ENCODE results near the gene TNP1. TPM values are rescaled to one million over a fixed set of nuclear protein-coding genes. Genes with fewer than 3 reads are reported as not detected.

The TNP1 gene
- polyA plus RNA-seq, 3 donors, result not detected

DNA sequence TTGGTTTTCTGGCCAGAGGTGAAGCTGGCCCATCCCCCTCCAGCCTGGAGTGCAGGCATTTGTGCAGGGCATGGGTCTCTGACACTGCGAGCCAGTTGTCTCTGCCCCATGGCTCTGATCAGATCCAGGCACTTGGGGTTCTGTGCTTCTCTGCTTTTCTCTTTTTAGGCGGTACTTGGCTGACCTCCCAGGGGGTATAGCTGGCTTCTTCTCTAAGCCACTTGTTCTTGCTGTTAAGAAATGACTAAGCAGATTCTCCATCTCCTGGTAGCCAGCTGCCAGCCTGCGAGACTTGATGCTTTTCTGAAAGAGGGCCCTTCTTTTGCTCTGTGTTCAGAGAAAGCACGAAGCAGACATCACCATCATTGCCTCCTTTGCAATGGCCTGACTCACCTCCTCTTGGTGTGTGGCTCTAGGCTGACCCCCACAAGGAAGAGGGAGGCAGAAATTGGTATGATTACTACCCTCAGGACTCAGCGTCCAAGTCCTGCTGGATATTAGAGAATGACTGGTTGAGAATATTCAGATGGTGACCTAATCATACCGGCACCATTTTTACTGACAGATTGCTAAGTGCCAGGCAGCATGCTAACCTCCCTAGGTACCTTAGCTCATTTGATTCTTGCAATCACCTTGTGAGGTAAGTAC, 32.7 kb downstream of the TNP1 start:
- 50% methylated on average over 2 of the region's 6 CpGs for WGBS (ENCODE audit: insufficient coverage)
- H3K4me3 Mint-ChIP-seq, result no peak overlapping the region
- no peak overlapping the region for H3K27ac Mint-ChIP-seq

GRCh38 chr2:216822470-216822869, 37.4 kb downstream of the TNP1 start:
- H3K9me3 ChIP-seq (replicated peaks in 1 of 2; ENCODE audit: control insufficient read depth in 1 of 2, insufficient read depth in 1 of 2, low read length in 2 of 2), result no peaks in the 10 kb centered on the region
- intact Hi-C loops (cut with micrococcal nuclease), result no loop called here
- no peak overlapping the region for H3K27ac ChIP-seq (ENCODE audit: low read depth in 1 of 2, low read length in 2 of 2)
- no peaks in the 10 kb centered on the region for H3K27me3 ChIP-seq (ENCODE audit: control insufficient read depth in 2 of 2, insufficient read depth in 2 of 2, low read length in 2 of 2)
- Mint-ChIP-seq H3K4me1 (no peaks in the 10 kb centered on the region), H3K27ac (no peak overlapping the region), H3K36me3 (no peaks in the 10 kb centered on the region), H3K9me3 (peaks cover 0 to 6% (median 0%) of the 10 kb centered on the region in 7 donors), H3K27me3 (ENCODE audit: low read depth in 3 of 3) (peaks cover 1 to 6% (median 5%) of the 10 kb centered on the region in 3 donors), H3K4me3 (no peak overlapping the region)
- H3K4me2 ChIP-seq (replicated peaks; ENCODE audit: extremely low read depth, low read length, poor library complexity, severe bottlenecking), result no peak overlapping the region
- no peak overlapping the region for H2AFZ ChIP-seq (ENCODE audit: insufficient read depth, low read depth, low read length, poor library complexity, severe bottlenecking)
- TF ChIP-seq CTCF (IDR thresholded peaks at IDR 0.05), result no peak
- no peaks in the 10 kb centered on the region for H3K79me2 ChIP-seq (ENCODE audit: insufficient read depth, low read length)
- DNase-seq, result no peak
- no peaks in the 10 kb centered on the region for H3K4me1 ChIP-seq (ENCODE audit: control insufficient read depth in 1 of 2, insufficient read depth in 2 of 2, low read length in 2 of 2)
- H3K36me3 ChIP-seq (replicated peaks in 1 of 2; ENCODE audit: control insufficient read depth in 1 of 2, insufficient read depth in 2 of 2, low read length in 2 of 2), result no peaks in the 10 kb centered on the region
- H3K4me3 ChIP-seq (replicated peaks in 1 of 3; ENCODE audit: low read depth in 2 of 3, low read length in 3 of 3), result no peak overlapping the region
- H4K20me1 ChIP-seq (ENCODE audit: insufficient read depth, low read length), result no peaks in the 10 kb centered on the region
- H3K9ac ChIP-seq (ENCODE audit: insufficient read depth, low read length, poor library complexity, severe bottlenecking), result no peak overlapping the region
- WGBS (ENCODE audit: insufficient coverage), result no CpG with 5 or more reads among the region's 1 CpG

More for the DNA sequence above, 32.7 kb downstream of the TNP1 start:
- DNase-seq, result no peak
- Histone ChIP-seq H3K9me3 (replicated peaks in 1 of 2; ENCODE audit: control insufficient read depth in 1 of 2, insufficient read depth in 1 of 2, low read length in 2 of 2) (no peaks in the 10 kb centered on the region), H3K4me3 (replicated peaks in 1 of 3; ENCODE audit: low read depth in 2 of 3, low read length in 3 of 3) (no peak overlapping the region), H3K36me3 (replicated peaks in 1 of 2; ENCODE audit: control insufficient read depth in 1 of 2, insufficient read depth in 2 of 2, low read length in 2 of 2) (no peaks in the 10 kb centered on the region), H3K9ac (ENCODE audit: insufficient read depth, low read length, poor library complexity, severe bottlenecking) (no peak overlapping the region), H3K27ac (ENCODE audit: low read depth in 1 of 2, low read length in 2 of 2) (no peak overlapping the region), H3K4me2 (replicated peaks; ENCODE audit: extremely low read depth, low read length, poor library complexity, severe bottlenecking) (no peak overlapping the region), H4K20me1 (ENCODE audit: insufficient read depth, low read length) (no peaks in the 10 kb centered on the region), H3K27me3 (ENCODE audit: control insufficient read depth in 2 of 2, insufficient read depth in 2 of 2, low read length in 2 of 2) (peaks cover 0 to 5% of the 10 kb centered on the region in 2 donors), H3K4me1 (ENCODE audit: control insufficient read depth in 1 of 2, insufficient read depth in 2 of 2, low read length in 2 of 2) (no peaks in the 10 kb centered on the region), H3K79me2 (ENCODE audit: insufficient read depth, low read length) (no peaks in the 10 kb centered on the region), H2AFZ (ENCODE audit: insufficient read depth, low read depth, low read length, poor library complexity, severe bottlenecking) (no peak overlapping the region)
- peaks cover 0 to 3% (median 0%) of the 10 kb centered on the region in 7 donors for H3K9me3 Mint-ChIP-seq
- H3K27me3 Mint-ChIP-seq (ENCODE audit: low read depth in 3 of 3), result peaks cover 2 to 5% (median 3%) of the 10 kb centered on the region in 3 donors
- H3K4me1 Mint-ChIP-seq, result no peaks in the 10 kb centered on the region
- no peaks in the 10 kb centered on the region for H3K36me3 Mint-ChIP-seq
- TF ChIP-seq CTCF (IDR thresholded peaks at IDR 0.05), result no peak
- intact Hi-C loops (cut with micrococcal nuclease), result no loop called here

All from CD14-positive monocyte (primary cell).